ENCODE measurements around the gene MACIR. TPM values are rescaled to one million over a fixed set of nuclear protein-coding genes. Genes with fewer than 3 reads are reported as not detected.

Gene MACIR
- total and polyA plus RNA-seq, 4 donors: 0.69 to 18.6 (median 0.83) TPM

DNA sequence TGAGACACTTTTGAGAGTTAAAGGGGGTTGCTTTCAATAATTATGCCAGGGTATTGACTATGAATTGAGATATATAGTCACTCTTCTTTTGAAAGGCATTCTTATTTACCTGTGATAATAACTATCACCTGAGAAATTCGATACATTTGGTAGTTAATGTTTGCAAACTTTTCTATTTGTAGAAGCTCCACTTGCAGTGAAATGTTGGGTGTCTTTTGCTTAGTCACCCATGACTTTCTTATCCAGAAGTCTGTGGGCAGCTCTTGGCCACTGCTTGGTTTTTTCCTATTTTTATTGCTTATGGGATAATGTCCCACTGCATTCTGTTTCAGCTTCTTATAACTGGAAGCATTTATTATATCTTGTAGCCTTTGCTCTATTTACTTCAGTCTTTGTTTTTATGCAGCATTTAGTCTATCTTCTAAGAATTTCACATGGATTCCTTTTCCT is 3.9 kb downstream of the MACIR start:
- no peaks in the 10 kb centered on the region for H3K9me3 ChIP-seq (ENCODE audit: control insufficient read depth in 4 of 4, low read length in 3 of 4)
- TF ChIP-seq, protein P1, sequence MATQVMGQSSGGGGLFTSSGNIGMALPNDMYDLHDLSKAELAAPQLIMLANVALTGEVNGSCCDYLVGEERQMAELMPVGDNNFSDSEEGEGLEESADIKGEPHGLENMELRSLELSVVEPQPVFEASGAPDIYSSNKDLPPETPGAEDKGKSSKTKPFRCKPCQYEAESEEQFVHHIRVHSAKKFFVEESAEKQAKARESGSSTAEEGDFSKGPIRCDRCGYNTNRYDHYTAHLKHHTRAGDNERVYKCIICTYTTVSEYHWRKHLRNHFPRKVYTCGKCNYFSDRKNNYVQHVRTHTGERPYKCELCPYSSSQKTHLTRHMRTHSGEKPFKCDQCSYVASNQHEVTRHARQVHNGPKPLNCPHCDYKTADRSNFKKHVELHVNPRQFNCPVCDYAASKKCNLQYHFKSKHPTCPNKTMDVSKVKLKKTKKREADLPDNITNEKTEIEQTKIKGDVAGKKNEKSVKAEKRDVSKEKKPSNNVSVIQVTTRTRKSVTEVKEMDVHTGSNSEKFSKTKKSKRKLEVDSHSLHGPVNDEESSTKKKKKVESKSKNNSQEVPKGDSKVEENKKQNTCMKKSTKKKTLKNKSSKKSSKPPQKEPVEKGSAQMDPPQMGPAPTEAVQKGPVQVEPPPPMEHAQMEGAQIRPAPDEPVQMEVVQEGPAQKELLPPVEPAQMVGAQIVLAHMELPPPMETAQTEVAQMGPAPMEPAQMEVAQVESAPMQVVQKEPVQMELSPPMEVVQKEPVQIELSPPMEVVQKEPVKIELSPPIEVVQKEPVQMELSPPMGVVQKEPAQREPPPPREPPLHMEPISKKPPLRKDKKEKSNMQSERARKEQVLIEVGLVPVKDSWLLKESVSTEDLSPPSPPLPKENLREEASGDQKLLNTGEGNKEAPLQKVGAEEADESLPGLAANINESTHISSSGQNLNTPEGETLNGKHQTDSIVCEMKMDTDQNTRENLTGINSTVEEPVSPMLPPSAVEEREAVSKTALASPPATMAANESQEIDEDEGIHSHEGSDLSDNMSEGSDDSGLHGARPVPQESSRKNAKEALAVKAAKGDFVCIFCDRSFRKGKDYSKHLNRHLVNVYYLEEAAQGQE (IDR thresholded peaks at IDR 0.05): no peak
- TF ChIP-seq YY1 (IDR thresholded peaks at IDR 0.05) (no peak), MAX (IDR thresholded peaks at IDR 0.05) (no peak), RAD21 (IDR thresholded peaks at IDR 0.05) (no peak), TAF1 (conservative IDR thresholded peaks at IDR 0.05) (no peak), HNF4A (conservative IDR thresholded peaks at IDR 0.05) (no peak), ZBTB33 (IDR thresholded peaks at IDR 0.05) (no peak)
- TF ChIP-seq, protein P2, sequence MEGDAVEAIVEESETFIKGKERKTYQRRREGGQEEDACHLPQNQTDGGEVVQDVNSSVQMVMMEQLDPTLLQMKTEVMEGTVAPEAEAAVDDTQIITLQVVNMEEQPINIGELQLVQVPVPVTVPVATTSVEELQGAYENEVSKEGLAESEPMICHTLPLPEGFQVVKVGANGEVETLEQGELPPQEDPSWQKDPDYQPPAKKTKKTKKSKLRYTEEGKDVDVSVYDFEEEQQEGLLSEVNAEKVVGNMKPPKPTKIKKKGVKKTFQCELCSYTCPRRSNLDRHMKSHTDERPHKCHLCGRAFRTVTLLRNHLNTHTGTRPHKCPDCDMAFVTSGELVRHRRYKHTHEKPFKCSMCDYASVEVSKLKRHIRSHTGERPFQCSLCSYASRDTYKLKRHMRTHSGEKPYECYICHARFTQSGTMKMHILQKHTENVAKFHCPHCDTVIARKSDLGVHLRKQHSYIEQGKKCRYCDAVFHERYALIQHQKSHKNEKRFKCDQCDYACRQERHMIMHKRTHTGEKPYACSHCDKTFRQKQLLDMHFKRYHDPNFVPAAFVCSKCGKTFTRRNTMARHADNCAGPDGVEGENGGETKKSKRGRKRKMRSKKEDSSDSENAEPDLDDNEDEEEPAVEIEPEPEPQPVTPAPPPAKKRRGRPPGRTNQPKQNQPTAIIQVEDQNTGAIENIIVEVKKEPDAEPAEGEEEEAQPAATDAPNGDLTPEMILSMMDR (IDR thresholded peaks at IDR 0.05; ENCODE audit: low read depth, low read length, missing input control): no peak
- H3K9ac ChIP-seq (ENCODE audit: low read depth in 1 of 2, low read length in 2 of 2): no peak overlapping the region
- H3K4me3 ChIP-seq (ENCODE audit: low read depth in 1 of 3, low read length in 3 of 3): no peak overlapping the region
- DNase-seq (ENCODE audit: low spot score): no peak
- H3K4me1 ChIP-seq (ENCODE audit: control insufficient read depth in 4 of 4, insufficient read depth in 4 of 4, low read length in 3 of 4): peaks cover 0 to 19% (median 8%) of the 10 kb centered on the region in 4 donors
- H3K27me3 ChIP-seq (ENCODE audit: control insufficient read depth in 4 of 4, insufficient read depth in 4 of 4, low read length in 3 of 4): peaks cover 0 to 2% (median 0%) of the 10 kb centered on the region in 4 donors
- WGBS: 33% methylated on average over 1 of the region's 1 CpG
- no peaks in the 10 kb centered on the region for H3K36me3 ChIP-seq (ENCODE audit: control insufficient read depth in 4 of 4, insufficient read depth in 3 of 4, low read depth in 1 of 4, low read length in 3 of 4)
- H3K27ac ChIP-seq (ENCODE audit: low read depth in 1 of 2, low read length in 2 of 2): no peak overlapping the region

DNA sequence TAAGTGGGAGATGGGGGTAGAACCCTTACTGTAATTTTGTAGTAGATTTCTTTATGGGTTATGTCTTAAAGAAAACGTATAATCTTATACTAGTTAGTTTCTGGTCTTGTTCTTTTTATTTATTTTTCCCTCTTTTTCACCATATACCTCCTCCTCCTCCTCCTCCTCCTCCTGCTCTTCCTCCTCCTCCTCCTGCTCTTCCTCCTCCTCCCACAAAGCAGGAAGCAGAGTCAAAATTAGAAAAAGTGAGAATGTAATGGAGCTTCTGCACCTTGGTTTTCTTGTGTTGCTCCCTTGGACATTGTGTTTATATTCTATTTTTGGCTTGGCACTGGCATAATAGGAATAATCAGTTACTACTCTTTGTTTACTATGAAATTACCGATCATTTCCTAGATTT is 4.5 kb downstream of the MACIR start:
- H3K9ac ChIP-seq (ENCODE audit: low read depth in 1 of 2, low read length in 2 of 2): no peak overlapping the region
- H3K4me3 ChIP-seq (ENCODE audit: low read depth in 1 of 3, low read length in 3 of 3): no peak overlapping the region
- H3K27me3 ChIP-seq (ENCODE audit: control insufficient read depth in 4 of 4, insufficient read depth in 4 of 4, low read length in 3 of 4): peaks cover 0 to 2% (median 0%) of the 10 kb centered on the region in 4 donors
- DNase-seq (ENCODE audit: low spot score): no peak
- H3K4me1 ChIP-seq (ENCODE audit: control insufficient read depth in 4 of 4, insufficient read depth in 4 of 4, low read length in 3 of 4): peaks cover 0 to 17% (median 7%) of the 10 kb centered on the region in 4 donors
- no peaks in the 10 kb centered on the region for H3K36me3 ChIP-seq (ENCODE audit: control insufficient read depth in 4 of 4, insufficient read depth in 3 of 4, low read depth in 1 of 4, low read length in 3 of 4)
- H3K9me3 ChIP-seq (ENCODE audit: control insufficient read depth in 4 of 4, low read length in 3 of 4): no peaks in the 10 kb centered on the region
- WGBS: 48% methylated on average over 2 of the region's 2 CpGs
- no peak for TF ChIP-seq TAF1 (conservative IDR thresholded peaks at IDR 0.05)
- no peak for TF ChIP-seq JUND (IDR thresholded peaks at IDR 0.05)
- no peak for TF ChIP-seq NR2F2 (IDR thresholded peaks at IDR 0.05)
- no peak for TF ChIP-seq MAX (IDR thresholded peaks at IDR 0.05)
- no peak for TF ChIP-seq FOXA1 (IDR thresholded peaks at IDR 0.05)
- no peak for TF ChIP-seq RAD21 (IDR thresholded peaks at IDR 0.05)
- no peak for TF ChIP-seq RXRA (IDR thresholded peaks at IDR 0.05)
- no peak for TF ChIP-seq HNF4A (conservative IDR thresholded peaks at IDR 0.05)
- no peak for TF ChIP-seq FOXA2 (IDR thresholded peaks at IDR 0.05)
- no peak for TF ChIP-seq ZBTB33 (IDR thresholded peaks at IDR 0.05)
- no peak for TF ChIP-seq ATF3 (IDR thresholded peaks at IDR 0.05)
- no peak overlapping the region for H3K27ac ChIP-seq (ENCODE audit: low read depth in 1 of 2, low read length in 2 of 2)

Data from liver (tissue), 9 donors.